Lung (tissue), 12 donors: Measurements from ENCODE around the gene RMI1. TPM values are rescaled to one million over a fixed set of nuclear protein-coding genes. Genes with fewer than 3 reads are reported as not detected.

Experiments
- ATAC-seq: fragments of 200-7000 bp; cut with Tn5 transposase; one replicate; pipeline ENCODE4 v1.9.1; 2020; ENCODE audit warnings: moderate number of reproducible peaks; ENCODE audit not compliant: insufficient read depth, low FRiP score
- DNase-seq, 3 donors: peaks; one replicate each; pipeline ENCODE4 v3.0.0-alpha.2; 2013 to 2017
- H3K27ac ChIP-seq, 2 donors: one replicate each; pipeline ENCODE4 v1.5.1; 2013; ENCODE audit warnings: mild to moderate bottlenecking in 2 of 2, moderate library complexity in 2 of 2, control low read depth in 1 of 2, inconsistent platforms in 1 of 2, low read depth in 1 of 2, low read length in 1 of 2
- H3K27me3 ChIP-seq, 3 donors: one replicate each; pipeline ENCODE4 v1.5.1; 2013; ENCODE audit warnings: low read length in 2 of 3; ENCODE audit not compliant: control insufficient read depth in 3 of 3, insufficient read depth in 3 of 3
- H3K36me3 ChIP-seq, 4 donors: one replicate each; pipeline ENCODE4 v1.5.1; 2013; ENCODE audit warnings: low read length in 4 of 4, mild to moderate bottlenecking in 1 of 4, moderate library complexity in 1 of 4; ENCODE audit not compliant: control insufficient read depth in 4 of 4, insufficient read depth in 4 of 4
- H3K4me1 ChIP-seq, 5 donors: one replicate each; pipeline ENCODE4 v1.5.1; 2013; ENCODE audit warnings: low read length in 5 of 5, mild to moderate bottlenecking in 2 of 5, moderate library complexity in 1 of 5; ENCODE audit not compliant: control insufficient read depth in 5 of 5, insufficient read depth in 5 of 5
- H3K4me3 ChIP-seq: one replicate; pipeline ENCODE4 v1.5.1; 2013; ENCODE audit warnings: mild to moderate bottlenecking, control low read depth, moderate library complexity
- H3K9ac ChIP-seq, 2 donors: one replicate each; pipeline ENCODE4 v1.5.1; 2013; ENCODE audit warnings: low read length in 2 of 2, control low read depth in 1 of 2; ENCODE audit not compliant: insufficient read depth in 1 of 2
- H3K9me3 ChIP-seq, 4 donors: one replicate each; pipeline ENCODE4 v1.5.1; 2013; ENCODE audit warnings: low read length in 3 of 4, mild to moderate bottlenecking in 1 of 4, moderate library complexity in 1 of 4; ENCODE audit not compliant: control insufficient read depth in 4 of 4, insufficient read depth in 3 of 4
- CTCF ChIP-seq: IDR thresholded peaks from 2 replicates; pipeline ENCODE4 v1.5.1; 2012; ENCODE audit warnings: mild to moderate bottlenecking; ENCODE audit errors: control extremely low read depth, extremely low read depth
- WGBS, 2 donors: extraction: QIAGEN DNeasy Blood & Tissue Kit; methylation state at CpG; one replicate each; pipeline ENCODE4 v1.1.7; 2013; 5-methylcytosine and 5-hydroxymethylcytosine counted together
- polyA plus RNA-seq, 2 donors: library from polyadenylated mRNA; stranded (reverse); fragments of 200-250 nt; gene quantifications; one replicate each; pipeline ENCODE4 v1.2.1, GENCODE V29; 2013
- total RNA-seq, 2 donors: library from RNA; depleted of rRNA in 1 of 2; stranded (reverse); fragments of >200 nt in 1 of 2; gene quantifications; one replicate each; pipeline ENCODE4 v1.2.1, GENCODE V29; 2014 to 2021
- donor health status: control.
- donor health status: control.
- donor health status: Bipolar disorder and iron deficiency.
- donor health status: healthy.
- donor health status: DM: yes; HTN: yes; CAD: no.

The RMI1 gene
- total and polyA plus RNA-seq, 4 donors, result 2.5 to 10.0 (median 5.4) TPM

- Histone ChIP-seq H3K27ac (no peak overlapping the region), H3K4me1 (peaks cover 0 to 7% (median 3%) of the 10 kb centered on the region in 5 donors), H3K9ac (no peak overlapping the region), H3K4me3 (no peak overlapping the region), H3K9me3 (no peaks in the 10 kb centered on the region), H3K27me3 (no peaks in the 10 kb centered on the region), H3K36me3 (peaks cover 3 to 8% (median 4%) of the 10 kb centered on the region in 4 donors)
- no peak for TF ChIP-seq CTCF
- no peak for ATAC-seq
- 64 to 83% methylated on average over 3 of the region's 3 CpGs for WGBS, 2 donors
- DNase-seq, result no peak
Observed at GRCh38 chr9:83986195-83986594, 5.6 kb downstream of the RMI1 start.

- ATAC-seq (no peak), DNase-seq (no peak)
- Histone ChIP-seq H3K4me1 (peaks cover 0 to 4% (median 3%) of the 10 kb centered on the region in 5 donors), H3K9me3 (no peaks in the 10 kb centered on the region), H3K36me3 (peaks cover 3 to 8% (median 4%) of the 10 kb centered on the region in 4 donors), H3K27ac (no peak overlapping the region), H3K9ac (no peak overlapping the region), H3K4me3 (no peak overlapping the region), H3K27me3 (no peaks in the 10 kb centered on the region)
- TF ChIP-seq CTCF, result no peak
- WGBS, 2 donors, result 65 to 71% methylated on average over 11 of the region's 11 CpGs
Observed at GRCh38 chr9:83986765-83987401, 6.3 kb downstream of the RMI1 start.

- Histone ChIP-seq H3K4me1 (peaks cover 0 to 4% (median 0%) of the 10 kb centered on the region in 5 donors), H3K36me3 (peaks cover 3 to 8% (median 4%) of the 10 kb centered on the region in 4 donors), H3K4me3 (no peak overlapping the region), H3K9me3 (no peaks in the 10 kb centered on the region), H3K9ac (no peak overlapping the region), H3K27ac (no peak overlapping the region), H3K27me3 (no peaks in the 10 kb centered on the region)
- WGBS, 2 donors, result 87 to 91% methylated on average over 1 of the region's 1 CpG
- ATAC-seq (no peak), DNase-seq (no peak)
- TF ChIP-seq CTCF, result no peak
Observed at GRCh38 chr9:83987402-83987791, 6.8 kb downstream of the RMI1 start.

- H3K4me1 ChIP-seq, result peaks cover 0 to 4% (median 0%) of the 10 kb centered on the region in 5 donors
- H3K36me3 ChIP-seq, result peaks cover 3 to 8% (median 4%) of the 10 kb centered on the region in 4 donors
- no peak for TF ChIP-seq CTCF
- 88 to 93% methylated on average over 2 of the region's 2 CpGs for WGBS, 2 donors
- DNase-seq (no peak), ATAC-seq (no peak)
- H3K9me3 ChIP-seq, result no peaks in the 10 kb centered on the region
- H3K4me3 ChIP-seq, result no peak overlapping the region
- no peak overlapping the region for H3K27ac ChIP-seq
- no peak overlapping the region for H3K9ac ChIP-seq
- no peaks in the 10 kb centered on the region for H3K27me3 ChIP-seq
Observed at GRCh38 chr9:83988411-83988810, 7.8 kb downstream of the RMI1 start.
